H1 (cell line): ENCODE results near the gene AP3D1.

Source experiments
- CEBPB ChIP-seq: IDR thresholded peaks from 2 replicates; pipeline ENCODE4 v1.6.1; 2012; ENCODE audit warnings: low read depth, low read length
- JUN ChIP-seq: IDR thresholded peaks from 2 replicates; pipeline ENCODE4 v1.6.1; 2011; ENCODE audit warnings: low read depth, mild to moderate bottlenecking, improper control_type of control experiment, low read length
- KDM1A ChIP-seq: fragments of 200-600, 300-600 bp; sonication (generic); IDR thresholded peaks from 2 replicates; pipeline ENCODE4 v1.7.1; 2016; ENCODE audit warnings: mild to moderate bottlenecking, low read length, borderline replicate concordance
- MAFK ChIP-seq: IDR thresholded peaks from 2 replicates; pipeline ENCODE4 v1.6.1; 2012; ENCODE audit warnings: low read depth, mild to moderate bottlenecking, improper control_type of control experiment, low read length
- POU5F1 ChIP-seq: IDR thresholded peaks from 2 replicates; pipeline ENCODE4 v1.6.1; 2011; ENCODE audit warnings: low read depth, mild to moderate bottlenecking, low read length, moderate library complexity
- RFX5 ChIP-seq: IDR thresholded peaks from 2 replicates; pipeline ENCODE4 v1.6.1; 2011; ENCODE audit warnings: low read depth, low read length, improper control_type of control experiment, borderline replicate concordance
- TF ChIP-seq, protein P1 (sequence below), 3 experiments: IDR thresholded peaks; 1 replicate in 2 of 3; 2 replicates in 1 of 3; pipeline versions ENCODE4 v1.5.1 to v1.6.1; 2011; ENCODE audit warnings: low read length in 3 of 3, mild to moderate bottlenecking in 3 of 3, inconsistent platforms in 2 of 3, low read depth in 1 of 3, moderate library complexity in 1 of 3; ENCODE audit not compliant: insufficient read depth in 1 of 3; ENCODE audit errors: control extremely low read depth in 1 of 3

DNA sequence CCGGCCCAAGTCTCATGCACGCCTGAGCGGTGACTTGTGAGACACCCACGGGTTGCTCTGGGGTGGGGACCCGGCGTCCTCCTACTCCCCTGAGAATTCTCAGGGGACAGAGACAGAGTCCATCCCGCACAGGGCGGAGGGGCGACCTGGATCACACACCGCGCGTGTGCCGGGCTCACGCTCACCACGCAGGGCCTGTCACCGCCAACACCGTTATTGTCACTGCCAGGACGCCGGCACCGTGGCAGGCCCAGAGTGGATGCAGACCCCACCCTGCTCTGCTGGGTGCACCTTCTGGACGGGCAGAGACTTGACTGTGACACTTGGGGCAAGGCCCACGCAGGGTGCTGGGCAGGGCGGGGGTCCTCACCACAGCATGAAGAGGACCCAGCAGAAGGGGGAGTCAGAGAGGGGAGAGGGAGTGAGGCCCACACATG, 71.5 kb downstream of the AP3D1 start:
- TF ChIP-seq RFX5 (no peak), CEBPB (no peak), POU5F1 (no peak), KDM1A (no peak), MAFK (no peak), JUN (no peak)
- TF ChIP-seq, protein P1, sequence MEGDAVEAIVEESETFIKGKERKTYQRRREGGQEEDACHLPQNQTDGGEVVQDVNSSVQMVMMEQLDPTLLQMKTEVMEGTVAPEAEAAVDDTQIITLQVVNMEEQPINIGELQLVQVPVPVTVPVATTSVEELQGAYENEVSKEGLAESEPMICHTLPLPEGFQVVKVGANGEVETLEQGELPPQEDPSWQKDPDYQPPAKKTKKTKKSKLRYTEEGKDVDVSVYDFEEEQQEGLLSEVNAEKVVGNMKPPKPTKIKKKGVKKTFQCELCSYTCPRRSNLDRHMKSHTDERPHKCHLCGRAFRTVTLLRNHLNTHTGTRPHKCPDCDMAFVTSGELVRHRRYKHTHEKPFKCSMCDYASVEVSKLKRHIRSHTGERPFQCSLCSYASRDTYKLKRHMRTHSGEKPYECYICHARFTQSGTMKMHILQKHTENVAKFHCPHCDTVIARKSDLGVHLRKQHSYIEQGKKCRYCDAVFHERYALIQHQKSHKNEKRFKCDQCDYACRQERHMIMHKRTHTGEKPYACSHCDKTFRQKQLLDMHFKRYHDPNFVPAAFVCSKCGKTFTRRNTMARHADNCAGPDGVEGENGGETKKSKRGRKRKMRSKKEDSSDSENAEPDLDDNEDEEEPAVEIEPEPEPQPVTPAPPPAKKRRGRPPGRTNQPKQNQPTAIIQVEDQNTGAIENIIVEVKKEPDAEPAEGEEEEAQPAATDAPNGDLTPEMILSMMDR (IDR thresholded peaks at IDR 0.05; ENCODE audit: control extremely low read depth in 1 of 3, insufficient read depth in 1 of 3, low read depth in 1 of 3, low read length in 3 of 3) = no peak
